ENCODE results near the gene UGT1A6.
"Not testable (repeated sequence)": the region's sequence is repeated elsewhere in the genome, so short reads cannot be mapped to it uniquely, and the experiment has no call there.

The UGT1A6 gene

DNA sequence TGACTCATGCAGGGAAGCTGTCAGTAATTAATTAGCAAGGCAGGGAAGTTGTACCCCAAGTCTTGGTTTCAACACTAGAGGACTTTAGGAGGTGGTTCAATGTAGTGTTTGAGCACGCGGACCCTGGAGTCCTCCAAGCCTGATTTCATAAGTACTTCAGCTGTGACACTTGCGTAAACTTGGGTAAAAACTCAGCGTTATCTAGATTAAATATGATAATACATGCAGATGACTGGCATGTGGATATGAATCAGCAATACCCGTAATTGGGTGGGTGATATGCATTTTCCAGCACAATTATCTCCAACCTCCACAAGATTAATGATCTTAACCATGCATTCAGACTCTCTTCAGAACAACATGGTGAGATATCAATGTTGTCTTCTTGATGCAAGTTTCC lies 5.8 kb upstream of the UGT1A6 start:
- no peak for DNase-seq (ENCODE audit: low read depth, low spot score)

- DNase-seq (ENCODE audit: low read depth, low spot score) = no peak
Observed at GRCh38 chr2:233688341-233688740, 4.3 kb upstream of the UGT1A6 start.

DNA sequence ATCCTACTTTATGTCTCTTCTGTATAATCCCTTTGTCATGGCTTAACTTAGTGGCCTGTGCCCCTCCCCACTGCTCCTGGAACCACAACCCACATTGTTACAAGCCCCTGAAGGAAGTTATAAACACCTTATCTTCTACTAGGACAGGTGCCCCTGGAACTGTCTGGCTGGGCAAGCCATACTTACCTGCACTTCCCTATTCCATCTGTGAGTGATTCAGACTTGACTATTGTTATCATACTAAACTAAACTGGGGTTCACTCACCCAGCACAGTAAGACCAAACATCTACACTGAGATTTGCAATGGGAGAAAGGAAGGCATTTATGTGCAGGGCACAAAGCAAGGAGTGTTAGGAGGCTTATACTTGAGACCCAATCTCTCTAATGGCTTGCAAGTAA lies 3.7 kb upstream of the UGT1A6 start:
- no peak for DNase-seq (ENCODE audit: low read depth, low spot score)

- no peak for DNase-seq (ENCODE audit: low read depth, low spot score)
Observed at GRCh38 chr2:233689501-233689900, 3.2 kb upstream of the UGT1A6 start.

DNA sequence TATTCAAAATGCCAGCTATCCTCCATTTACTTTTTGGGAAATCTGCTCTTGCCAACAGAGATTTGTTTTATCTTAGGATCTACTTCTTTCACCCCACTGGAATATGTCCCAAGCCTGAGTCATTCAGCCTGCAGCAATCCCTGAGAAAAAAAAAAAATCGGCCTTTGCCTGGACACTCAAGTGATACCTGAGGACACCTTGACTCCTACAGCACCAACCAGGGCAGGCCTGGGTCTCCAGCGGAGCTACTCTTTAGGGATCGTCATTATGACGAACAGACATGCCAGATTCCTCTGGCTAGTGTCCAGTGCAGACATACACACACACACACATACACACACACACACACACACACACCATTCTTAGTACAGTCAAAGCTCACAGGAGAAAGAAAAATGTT lies 2.2 kb upstream of the UGT1A6 start:
- DNase-seq (ENCODE audit: low read depth, low spot score) = no peak

GRCh38 chr2:233691443-233692433 lies 952 bp upstream of the UGT1A6 start:
- DNase-seq (ENCODE audit: low read depth, low spot score) = no peak

GRCh38 chr2:233693963-233694362 lies 1.3 kb downstream of the UGT1A6 start:
- no peak for DNase-seq (ENCODE audit: low read depth, low spot score)

- DNase-seq (ENCODE audit: low read depth, low spot score) = no peak
Observed at GRCh38 chr2:233698740-233699139, 6.0 kb downstream of the UGT1A6 start.

GRCh38 chr2:233699424-233700027 lies 6.8 kb downstream of the UGT1A6 start:
- no peak for DNase-seq (ENCODE audit: low read depth, low spot score)

- no peak for DNase-seq (ENCODE audit: low read depth, low spot score)
Observed at GRCh38 chr2:233700028-233700635, 7.4 kb downstream of the UGT1A6 start.

DNA sequence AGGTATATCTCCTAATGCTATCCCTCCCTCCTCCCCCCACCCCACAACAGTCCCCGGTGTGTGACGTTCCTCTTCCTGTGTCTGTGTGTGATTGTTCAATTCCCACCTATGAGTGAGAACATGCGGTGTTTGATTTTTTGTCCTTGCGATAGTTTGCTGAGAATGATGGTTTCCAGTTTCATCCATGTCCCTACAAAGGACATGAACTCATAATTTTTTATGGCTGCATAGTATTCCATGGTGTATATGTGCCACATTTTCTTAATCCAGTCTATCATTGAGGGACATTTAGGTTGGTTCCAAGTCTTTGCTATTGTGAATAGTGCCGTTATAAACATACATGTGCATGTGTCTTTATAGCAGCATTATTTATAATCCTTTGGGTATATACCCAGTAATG lies 8.2 kb downstream of the UGT1A6 start:
- not testable (repeated sequence) for DNase-seq (ENCODE audit: low read depth, low spot score)

DNA sequence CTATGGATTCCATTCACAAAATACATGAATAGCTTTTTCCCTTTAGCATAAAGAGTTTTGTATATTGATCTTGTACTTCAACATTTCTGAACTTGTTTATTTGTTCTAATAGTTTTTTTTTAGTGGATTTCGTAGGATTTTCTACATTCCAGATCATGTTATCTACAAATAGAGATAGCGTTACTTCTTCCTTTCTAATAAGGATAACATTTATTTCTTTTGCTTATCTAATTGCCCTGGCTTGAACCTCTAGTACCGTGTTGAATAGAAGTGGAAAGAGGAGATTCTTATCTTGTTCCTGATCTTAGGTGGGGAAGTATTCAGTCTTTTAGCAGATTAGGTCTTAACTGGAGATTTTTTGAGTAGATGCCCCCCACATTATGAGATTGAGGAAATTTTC lies 9.5 kb downstream of the UGT1A6 start:
- no peak for DNase-seq (ENCODE audit: low read depth, low spot score)

GRCh38 chr2:233705911-233706506 lies 13.3 kb downstream of the UGT1A6 start:
- DNase-seq (ENCODE audit: low read depth, low spot score) = no peak

- no peak for DNase-seq (ENCODE audit: low read depth, low spot score)
Observed at GRCh38 chr2:233706720-233707119, 14.0 kb downstream of the UGT1A6 start.

DNA sequence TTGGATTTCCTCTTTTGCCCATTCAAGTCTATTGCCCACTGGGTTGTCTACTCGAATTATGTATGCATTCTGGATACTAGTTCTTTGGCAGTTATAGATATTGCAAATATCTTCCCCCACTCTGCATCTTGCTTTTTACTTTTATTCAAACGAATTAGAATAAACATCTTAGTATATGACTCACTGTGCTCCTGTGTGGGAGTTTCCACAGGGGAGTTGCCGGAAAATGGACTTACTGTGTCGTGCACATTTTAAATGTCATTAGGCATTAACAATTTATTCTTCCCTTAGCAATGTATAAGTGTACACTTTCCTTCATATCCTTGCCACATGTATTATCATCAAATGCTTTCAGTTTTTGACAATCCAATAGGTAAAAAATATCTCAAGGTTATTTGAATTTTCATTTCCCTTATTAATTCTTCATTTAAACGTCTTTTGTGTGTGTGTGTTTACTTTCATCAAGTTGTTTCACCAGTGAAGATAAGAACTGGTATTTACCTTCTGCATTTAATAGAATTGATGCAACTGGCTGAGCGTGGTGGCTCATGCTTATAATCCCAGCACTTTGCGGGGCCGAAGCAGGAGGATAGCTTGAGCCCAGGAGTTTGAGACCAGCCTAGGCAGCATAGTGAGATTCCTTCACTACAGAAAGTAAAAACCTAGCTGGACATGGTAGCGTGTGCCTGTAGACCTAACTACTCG lies 15.4 kb downstream of the UGT1A6 start:
- DNase-seq (ENCODE audit: low read depth, low spot score) = no peak

- DNase-seq (ENCODE audit: low read depth, low spot score) = no peak
Observed at GRCh38 chr2:233708942-233709341, 16.3 kb downstream of the UGT1A6 start.

- DNase-seq (ENCODE audit: low read depth, low spot score) = peak; percentile 9
Observed at GRCh38 chr2:233711312-233712008, 18.8 kb downstream of the UGT1A6 start.

DNA sequence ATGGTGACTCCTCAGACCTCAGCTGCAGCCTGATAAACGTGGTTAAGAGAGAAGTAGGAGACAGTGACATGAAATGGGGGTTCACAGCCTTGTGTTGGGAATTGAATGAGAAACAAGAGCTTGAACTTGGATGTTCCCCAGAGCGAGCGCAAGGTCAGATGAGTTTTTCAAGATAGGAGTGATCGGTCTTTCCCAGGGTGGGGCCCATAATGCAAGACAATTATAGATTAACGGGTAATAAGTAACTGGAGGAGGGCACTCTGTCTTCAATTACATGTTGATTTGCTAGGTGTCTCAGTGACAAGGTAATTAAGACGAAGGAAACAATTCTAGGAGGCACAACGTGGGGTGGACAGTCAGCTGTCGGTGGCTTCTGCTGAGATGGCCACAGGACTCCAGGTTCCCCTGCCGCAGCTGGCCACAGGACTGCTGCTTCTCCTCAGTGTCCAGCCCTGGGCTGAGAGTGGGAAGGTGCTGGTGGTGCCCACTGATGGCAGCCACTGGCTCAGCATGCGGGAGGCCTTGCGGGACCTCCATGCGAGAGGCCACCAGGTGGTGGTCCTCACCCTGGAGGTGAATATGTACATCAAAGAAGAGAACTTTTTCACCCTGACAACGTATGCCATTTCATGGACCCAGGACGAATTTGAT lies 20.0 kb downstream of the UGT1A6 start, which contains the start of gene UGT1A5:
TSS of gene UGT1A5 (plus strand) at position 297 of the 651 bp plus-strand sequence. CDS start at position 382, 85 bp downstream.
- DNase-seq (ENCODE audit: low read depth, low spot score) = no peak

GRCh38 chr2:233713262-233713615 lies 20.5 kb downstream of the UGT1A6 start:
- DNase-seq (ENCODE audit: low read depth, low spot score) = no peak

DNA sequence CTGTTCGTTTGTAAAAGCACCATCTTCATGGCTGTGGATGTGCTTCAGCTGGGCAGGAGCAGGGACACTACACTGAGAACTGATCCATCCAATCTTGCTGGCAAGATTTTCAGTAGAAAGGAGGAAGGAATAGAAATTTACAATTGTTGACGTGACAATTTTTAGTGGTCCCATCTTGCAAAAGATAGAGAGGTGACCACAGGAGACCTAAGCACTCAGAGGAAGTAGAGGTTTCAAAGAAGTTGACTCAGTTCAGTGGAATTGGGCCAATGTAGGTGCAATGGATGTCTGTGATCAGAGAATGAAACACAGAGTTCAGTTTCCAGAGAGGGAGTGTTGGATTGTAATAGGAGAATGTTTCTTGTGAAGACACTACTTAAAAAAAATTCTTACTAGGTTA lies 21.4 kb downstream of the UGT1A6 start:
- no peak for DNase-seq (ENCODE audit: low read depth, low spot score)

Measured in iPS DF 19.7 (cell line).